Jurkat, Clone E6-1 (cell line): ENCODE data around the gene DMRTC2.
A peak's percentile ranks its signal among the peaks of the same experiment; 100 is the strongest.
"Not testable (repeated sequence)": the region's sequence is repeated elsewhere in the genome, so short reads cannot be mapped to it uniquely, and the experiment has no call there.

Experiments
- DNase-seq: peaks from one replicate; pipeline ENCODE4 v3.0.0-alpha.2; 2011; ENCODE audit warnings: low read depth, low spot score
- H3K4me3 ChIP-seq: 2 replicates; pipeline ENCODE4 v1.5.1; 2011; ENCODE audit warnings: mild to moderate bottlenecking, low read length, control low read depth, moderate library complexity

The DMRTC2 gene

DNA sequence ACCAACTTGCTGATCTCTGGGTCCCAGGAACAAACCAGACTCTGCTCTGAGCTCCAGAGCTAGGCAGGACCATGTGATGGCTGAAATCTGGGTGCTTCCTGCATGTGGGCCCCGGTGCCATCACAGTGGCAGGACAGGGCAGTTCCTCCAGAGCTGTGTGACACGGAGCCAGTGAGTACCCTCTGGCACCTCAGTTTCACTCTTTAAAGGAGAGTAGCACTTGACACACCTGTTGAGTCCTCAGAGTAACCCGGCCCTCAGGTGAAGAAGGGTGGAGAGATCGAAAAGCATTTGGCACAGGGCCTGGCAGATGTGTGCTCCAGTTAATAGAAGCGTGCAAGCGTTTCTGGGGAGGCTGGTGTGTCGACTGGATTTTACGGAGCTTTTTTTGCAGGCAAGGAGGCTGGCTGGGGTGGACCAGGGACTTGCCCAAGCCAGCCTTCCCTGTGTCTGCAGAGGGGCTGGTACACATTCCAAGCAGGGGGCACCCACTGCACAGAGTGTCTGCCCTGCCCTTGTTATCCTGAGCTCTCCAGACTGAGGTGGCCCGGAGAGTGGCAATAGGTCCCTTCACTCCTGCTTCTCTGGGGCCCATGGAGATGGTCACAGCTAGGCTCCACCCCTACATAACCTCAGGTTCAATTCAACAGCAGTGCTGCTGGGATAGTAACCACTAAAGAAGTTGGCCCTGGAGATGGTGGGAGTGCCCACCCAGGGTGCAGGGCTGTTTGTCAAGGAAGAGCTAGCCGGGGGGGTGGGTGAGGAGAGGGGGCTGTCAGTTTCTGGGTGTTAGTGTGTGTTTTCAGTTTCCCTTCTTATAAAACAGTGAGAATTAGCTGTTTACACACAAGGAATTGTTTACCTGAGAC lies 23.5 kb downstream of the DMRTC2 start:
- no peak for DNase-seq
- no peak overlapping the region for H3K4me3 ChIP-seq

DNA sequence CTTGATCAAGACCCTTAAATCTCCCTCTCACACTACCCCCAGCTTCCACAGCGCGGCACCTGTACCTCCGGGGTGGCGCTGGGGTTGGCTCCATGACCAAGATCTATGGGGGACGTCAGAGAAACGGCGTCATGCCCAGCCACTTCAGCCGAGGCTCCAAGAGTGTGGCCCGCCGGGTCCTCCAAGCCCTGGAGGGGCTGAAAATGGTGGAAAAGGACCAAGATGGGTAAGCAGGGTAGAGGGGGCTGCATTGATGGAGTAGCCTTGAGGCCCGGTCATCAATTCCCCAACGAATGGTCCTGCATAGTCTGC lies 24.1 kb downstream of the DMRTC2 start:
- no peak overlapping the region for H3K4me3 ChIP-seq
- DNase-seq = no peak

DNA sequence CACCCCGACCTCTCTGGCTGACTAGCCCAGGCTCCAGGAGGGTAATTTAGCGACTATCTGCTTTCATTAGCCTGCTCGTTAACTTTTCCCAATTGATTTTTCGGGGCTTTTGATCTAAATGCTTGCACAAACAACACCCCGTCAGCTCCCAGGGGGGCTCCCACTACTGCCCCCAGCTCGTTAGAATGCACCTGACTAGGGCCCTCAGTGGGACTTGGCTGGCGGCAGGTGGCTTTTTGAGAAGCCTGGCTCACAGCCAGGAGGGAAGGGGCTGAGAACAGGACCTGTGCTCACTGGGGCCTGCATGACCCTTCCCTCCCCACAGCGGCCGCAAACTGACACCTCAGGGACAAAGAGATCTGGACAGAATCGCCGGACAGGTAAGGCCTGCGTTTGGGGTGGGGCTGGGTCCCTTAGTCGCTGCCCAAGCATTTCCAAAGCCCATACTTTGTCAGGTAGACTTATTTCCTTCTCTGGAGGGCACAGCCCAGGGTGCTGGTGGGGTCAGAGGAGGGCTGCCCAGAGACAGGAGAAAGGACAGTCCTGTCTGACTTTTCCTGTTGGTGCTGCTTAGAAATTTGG lies 24.6 kb downstream of the DMRTC2 start:
- H3K4me3 ChIP-seq = no peak overlapping the region
- no peak for DNase-seq

DNA sequence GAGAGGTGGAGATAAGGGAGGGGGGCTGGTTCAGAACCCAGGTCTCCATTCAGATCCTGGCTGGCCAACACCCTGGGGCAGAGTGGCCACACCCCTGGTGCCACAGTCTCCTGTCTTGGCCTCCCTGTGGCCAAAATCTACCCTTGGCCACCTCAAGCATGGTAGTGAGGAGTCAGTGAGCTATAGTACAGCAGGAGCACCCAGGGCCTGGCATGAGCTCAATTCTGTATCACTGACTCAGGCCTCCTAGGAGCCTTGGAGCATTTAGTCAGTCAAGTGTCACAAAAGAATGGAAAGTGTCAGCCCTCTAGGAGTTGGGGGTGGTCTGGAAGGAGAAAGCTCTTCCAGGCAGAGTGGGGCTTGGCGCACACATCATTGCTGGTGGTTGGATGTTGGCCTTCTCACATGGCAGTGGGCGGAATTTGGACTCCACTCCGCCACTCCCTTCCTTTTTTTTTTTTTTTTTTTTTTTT lies 25.6 kb downstream of the DMRTC2 start:
- H3K4me3 ChIP-seq = no peak overlapping the region
- no peak for DNase-seq

DNA sequence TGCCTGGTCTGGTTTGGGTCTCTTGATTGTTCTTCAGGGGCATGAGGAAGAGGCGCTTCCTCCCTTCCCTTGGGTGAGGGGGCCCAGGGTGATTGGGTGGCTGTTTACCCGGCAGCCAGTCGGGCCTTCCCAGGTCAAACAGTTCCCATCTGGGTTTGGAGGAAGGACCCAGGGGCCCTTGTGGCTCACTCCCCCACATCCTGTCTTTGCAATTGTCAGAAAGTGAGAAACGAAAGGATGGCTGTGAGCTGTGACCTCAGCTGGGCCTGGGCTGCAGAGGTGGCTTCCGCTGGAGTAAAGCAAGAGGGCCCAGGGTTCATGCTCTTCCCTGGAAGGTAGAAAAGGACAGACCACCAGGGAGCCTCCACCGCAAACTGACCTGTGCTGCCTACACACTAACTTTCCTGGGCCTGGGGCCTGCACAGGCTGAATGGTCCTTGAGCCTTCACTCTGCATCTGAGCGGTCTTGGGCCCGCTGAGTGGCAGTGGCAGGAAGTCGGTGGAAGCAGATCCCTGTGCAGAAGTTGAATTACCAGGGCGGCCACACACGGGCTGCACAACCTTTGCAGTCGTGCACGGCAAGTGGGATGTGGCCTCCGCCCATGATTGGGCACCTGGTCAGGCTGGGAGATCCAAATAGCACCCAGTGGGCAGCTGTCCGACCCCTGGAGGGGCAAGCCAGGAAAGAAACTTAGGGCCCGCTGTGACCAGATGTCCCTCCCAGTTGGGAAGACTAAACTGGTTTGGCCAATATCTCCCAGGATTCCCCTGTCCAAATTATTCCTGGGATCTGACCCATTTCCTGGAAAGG lies 26.9 kb downstream of the DMRTC2 start:
- DNase-seq = peak; percentile 89
- no peak overlapping the region; the same call in 1 of the 2 replicates for H3K4me3 ChIP-seq

DNA sequence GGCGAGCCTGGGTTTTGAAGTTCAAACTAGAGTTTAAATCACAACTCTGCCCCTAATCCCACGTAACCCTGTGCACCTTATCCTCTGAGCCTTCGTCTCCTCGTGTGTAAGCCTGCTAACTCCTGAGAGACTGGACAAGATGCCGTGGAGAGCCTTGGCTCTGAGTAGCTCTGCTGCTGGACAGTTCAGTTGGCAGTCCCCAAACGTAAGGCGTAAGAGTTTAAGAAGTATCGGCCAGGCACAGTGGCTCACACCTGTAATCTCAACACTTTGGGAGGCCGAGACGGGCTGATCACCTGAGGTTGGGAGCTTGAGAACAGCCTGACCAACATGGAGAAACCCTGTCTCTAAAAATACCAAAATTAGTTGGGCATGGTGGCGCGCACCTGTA lies 27.5 kb downstream of the DMRTC2 start:
- no peak overlapping the region for H3K4me3 ChIP-seq
- no peak for DNase-seq

DNA sequence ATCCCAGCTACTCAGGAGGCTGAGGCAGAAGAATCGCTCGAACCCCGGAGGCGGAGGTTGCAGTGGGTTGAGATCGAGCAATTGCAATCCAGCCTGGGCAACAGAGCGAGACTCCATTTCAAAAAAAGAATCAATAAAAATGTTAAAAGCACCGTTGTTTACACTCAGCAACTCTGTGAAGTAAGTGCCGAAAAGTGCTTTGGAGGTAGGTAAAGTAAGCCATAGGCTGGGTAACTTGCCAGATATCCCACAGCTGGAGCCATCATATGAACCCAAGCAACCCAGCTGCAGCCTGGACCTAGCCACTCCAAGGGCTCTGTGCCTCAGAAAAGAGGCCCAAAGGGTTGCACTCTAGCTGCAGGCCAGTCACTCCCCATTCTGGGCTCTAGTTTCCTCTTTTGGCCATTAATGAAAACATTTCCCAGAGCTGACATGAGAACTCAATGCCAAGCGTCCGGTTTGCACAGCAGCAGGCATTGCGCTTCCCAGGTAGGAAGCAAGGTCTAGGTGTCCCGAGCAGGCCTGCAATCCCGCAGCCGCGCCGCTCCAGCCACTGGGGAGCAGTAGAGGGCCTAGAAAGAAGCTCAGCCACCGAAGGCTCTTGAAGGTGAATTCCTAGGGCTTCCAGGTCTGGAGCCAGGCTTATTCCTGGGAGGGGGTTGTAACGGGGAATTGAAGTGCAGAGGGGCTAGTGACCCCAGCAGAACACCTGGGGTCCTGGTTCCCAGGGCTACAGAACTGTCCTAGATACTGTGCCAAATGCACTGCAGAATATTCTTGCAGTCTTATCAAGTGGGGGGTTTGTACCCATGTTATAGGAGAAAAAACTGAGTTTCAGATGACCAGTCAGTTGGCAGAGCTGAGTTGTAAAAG lies 28.2 kb downstream of the DMRTC2 start:
- no peak overlapping the region for H3K4me3 ChIP-seq
- no peak for DNase-seq

DNA sequence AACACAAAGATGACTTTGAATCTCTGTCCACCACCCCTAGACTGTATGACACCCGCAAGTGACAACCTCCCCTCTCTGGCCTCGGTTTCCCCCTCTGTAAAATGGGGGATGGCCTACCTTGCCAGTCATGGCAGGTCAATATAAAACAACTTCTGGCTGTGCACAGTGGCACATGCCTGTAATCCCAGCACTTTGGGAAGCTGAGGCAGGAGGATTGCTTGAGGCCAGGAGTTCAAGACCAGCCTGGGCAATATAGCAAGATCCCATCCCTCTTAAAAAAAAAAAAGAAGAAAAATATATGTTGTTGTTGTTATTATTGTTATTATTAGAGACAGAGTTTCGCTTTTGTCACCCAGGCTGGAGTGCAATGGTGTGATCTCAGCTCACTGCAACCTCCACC lies 31.1 kb downstream of the DMRTC2 start:
- not testable (repeated sequence) for H3K4me3 ChIP-seq, DNase-seq

DNA sequence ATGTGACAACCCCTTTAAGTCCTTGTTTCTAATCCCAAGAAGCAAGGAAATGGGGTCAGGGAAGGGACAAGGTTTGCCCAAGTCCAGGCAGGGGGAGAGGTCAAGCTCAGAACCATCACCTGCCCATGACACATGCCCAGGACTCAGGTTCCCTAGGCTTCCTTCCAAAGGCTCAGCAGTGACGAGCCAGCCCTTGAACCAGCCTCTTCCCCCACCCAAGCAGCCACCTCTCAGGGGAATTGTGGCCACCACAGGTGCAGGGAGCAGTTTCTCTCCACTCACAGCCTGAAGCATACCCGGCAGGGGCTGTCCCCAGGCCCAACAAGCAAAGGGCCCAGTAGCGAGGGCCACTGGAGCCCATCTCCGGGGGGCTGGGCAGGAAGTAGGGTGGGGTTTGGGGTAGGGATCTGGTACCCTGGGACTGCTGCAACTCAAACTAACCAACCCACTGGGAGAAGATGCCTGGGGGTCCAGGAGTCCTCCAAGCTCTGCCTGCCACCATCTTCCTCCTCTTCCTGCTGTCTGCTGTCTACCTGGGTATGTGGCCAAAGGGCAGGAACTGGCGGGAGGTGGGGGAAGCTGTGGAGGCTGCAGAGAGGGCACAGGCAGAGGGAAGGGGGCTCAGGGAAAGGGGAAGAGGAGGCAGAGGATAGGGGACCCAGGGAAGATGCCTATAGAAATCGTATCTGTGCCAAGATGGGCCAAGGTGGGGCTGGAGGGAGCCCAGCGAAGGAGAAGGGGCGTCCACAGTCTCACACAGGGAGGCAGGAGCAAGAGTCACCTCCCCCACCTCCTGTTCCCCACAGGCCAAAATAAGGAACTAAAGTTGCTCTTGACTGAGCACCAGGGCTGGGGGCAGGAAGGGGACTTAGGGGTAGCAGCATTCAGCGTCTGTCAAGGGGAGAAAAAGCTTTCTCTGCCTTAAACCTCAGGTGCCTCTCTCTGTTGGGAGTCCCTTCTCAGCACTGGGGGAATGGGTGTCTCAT lies 32.3 kb downstream of the DMRTC2 start, which contains the start of gene CD79A:
CD79A (plus strand) TSS at position 433 of the 986 bp plus-strand sequence; CDS start at position 459, 26 bp downstream.
- peak within 1 kb of the TSS; percentile 46 for H3K4me3 ChIP-seq
- DNase-seq = peak; percentile 75

DNA sequence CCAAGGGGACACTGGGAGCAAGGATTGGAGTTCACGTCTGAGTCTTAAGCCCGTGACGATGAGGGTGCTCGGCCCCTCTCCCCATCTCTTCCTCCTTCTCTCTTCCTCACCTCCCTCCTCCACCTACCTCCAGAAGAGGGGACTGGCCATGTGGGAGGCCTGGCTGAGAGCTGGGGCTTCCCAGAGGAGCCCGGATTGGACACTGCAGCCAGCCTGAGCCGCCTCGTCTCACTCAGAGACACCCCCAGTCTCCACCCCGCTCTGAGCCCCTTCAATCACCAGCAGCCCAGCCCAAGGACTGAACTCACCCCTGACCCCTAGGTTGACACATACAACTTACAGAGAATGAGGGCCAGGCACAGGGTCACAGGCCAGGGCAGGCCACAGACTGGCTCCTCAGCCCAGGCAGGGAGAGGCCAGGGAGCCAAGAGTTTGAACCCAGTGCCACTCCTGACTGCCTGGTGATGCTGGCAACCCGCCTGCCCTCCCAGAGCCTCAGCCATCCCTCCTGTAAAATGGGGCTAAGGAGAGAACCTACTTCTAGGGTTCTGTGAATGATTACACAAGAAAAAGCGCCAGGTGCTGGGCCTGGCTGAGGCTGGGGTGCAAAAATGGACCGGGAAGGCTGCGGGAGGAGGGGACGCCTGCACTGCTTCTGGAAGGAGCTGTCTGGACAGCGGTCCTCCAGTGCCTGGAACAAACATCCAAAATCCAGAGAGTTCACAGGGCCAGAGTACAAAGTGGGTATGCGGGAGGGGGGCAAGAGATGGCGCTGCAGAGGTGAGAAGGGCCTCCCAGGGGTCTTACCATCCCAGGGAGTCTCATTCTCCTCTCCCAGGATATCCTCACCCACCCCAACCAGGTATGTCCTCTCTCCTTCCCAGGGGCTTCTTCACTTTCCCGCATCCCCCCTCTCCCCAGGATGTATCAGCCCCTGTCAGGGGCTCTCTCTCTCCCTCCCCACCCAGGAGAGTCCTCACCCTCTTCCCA lies 33.4 kb downstream of the DMRTC2 start:
- H3K4me3 ChIP-seq = peak overlapping the region; percentile 46; the same call in 1 of the 2 replicates
- DNase-seq = no peak

DNA sequence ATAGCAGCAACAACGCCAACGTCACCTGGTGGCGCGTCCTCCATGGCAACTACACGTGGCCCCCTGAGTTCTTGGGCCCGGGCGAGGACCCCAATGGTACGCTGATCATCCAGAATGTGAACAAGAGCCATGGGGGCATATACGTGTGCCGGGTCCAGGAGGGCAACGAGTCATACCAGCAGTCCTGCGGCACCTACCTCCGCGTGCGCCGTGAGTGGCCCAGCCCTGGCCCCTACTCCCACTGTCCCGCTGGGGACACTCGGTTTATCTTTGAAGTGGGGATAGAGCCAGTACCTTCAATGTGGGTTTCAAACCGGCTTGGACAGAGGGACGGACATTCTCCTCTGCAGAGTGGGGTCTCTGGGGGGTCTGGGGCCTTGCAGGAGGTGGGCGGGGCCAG lies 34.2 kb downstream of the DMRTC2 start:
- no peak overlapping the region for H3K4me3 ChIP-seq
- no peak for DNase-seq

DNA sequence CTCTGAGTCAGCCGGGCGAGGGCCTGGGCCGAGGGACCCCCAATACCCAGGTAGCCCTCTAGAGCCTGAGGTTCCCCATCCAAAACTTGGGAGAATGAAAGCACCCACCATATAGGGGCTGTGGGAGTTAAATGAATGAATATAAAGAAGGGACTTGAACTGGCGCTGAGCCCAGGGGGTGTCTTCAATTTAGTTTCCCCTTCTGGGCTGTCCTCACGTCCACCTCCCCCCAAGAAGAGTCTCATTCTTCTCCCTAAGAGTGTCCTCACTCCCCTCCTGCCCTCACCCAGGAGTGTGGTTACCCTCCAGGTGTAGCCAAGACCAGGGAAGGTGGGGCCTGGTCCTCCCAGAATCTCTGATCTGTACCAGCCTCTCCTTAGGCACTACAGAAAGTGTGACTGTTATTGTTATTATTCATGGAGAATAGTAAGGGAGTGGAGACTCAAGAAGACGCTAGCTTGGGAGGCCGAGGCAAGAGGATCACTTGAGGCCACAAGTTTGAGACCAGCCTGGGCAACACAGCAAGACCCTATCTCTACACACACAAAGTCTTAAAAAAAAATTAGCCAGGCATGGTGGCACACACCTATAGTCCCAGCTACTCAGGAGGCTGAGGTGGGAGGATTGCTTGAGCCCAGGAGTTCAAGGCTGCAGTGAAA lies 35.0 kb downstream of the DMRTC2 start:
- no peak for DNase-seq
- H3K4me3 ChIP-seq = no peak overlapping the region

DNA sequence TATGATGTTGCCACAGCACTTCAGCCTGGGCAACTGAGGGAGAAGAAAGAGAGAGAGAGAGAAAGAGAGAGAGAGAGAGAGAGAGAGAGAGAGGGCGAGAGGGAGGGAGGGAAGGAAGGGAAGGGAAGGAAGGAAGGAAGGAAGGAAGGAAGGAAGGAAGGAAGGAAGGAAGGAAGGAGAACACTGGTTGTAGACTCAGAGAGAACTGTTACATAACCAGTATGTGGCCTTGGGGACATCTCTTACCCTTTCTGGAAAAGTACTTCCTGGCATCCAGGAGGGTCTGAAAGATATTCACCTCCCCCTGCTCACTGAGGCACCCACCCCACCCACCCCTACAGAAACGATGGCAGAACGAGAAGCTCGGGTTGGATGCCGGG lies 35.5 kb downstream of the DMRTC2 start:
- DNase-seq = no peak
- H3K4me3 ChIP-seq = no peak overlapping the region

DNA sequence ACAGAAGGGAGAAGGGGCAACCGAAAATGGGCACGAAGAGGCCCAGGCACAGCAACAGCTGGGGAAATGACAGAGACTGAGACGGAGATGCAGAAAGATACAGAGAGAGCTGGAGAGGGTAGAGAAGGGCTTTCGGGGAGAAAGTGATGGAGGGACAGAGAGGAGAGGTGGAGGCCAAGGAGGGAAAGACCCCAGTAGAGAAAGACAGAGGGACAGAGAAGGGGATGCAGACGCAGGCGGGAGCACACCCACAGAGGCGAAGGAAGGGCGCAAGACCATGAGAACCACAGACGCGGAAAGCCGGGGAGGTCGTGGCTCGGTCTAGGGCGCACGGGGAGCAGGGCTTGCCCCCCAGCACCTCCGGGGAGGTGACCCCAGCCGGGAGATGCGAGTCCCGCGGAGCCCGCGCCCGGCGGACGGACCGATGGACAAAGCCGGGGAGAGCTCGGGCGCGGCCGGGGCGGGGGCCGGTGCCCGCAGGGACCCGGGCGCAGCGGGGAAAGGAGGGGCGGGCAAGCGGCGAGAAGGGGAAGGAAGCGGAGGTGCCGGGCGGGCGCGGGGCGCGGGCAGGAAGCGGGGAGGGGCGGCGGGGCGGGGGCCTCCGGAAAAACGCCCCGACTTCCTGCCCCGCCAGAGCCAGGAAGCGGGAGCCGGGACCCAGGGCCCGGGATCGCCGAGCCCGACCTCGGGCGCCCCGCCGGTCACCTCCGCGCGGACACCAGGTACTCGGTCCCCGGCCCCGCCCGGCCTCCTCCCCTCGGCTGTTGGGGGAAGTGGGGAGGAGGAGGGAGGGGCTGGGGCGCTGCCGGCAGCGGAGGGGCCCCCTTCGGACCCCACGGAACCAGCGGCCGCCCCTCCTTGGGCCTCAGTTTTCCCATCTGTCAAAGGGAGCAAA lies 38.0 kb downstream of the DMRTC2 start, which contains the start of gene ARHGEF1:
ARHGEF1 (plus strand) TSS at position 617 of the 895 bp plus-strand sequence. CDS start 4,899 bp downstream, outside the sequence.
- peak within 1 kb of the TSS; percentile 98 for H3K4me3 ChIP-seq
- DNase-seq = no peak

DNA sequence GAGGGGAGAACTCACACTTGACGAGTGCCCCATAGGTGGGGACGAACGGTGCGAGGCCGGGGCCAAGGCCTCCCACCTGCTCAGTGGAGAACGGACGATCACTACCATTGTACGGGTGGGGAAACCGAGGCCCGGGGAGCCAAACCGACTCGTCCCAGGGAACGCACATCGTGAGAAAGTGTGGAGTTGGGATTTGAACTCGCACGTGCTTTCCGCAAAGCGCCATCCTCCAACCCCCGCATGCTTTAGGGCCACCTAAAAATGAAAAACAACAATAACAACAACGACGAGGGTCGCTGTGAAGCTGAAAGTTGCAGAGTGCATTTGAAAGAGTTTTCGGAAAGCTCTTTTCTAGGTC lies 38.6 kb downstream of the DMRTC2 start:
- H3K4me3 ChIP-seq = peak overlapping the region; percentile 98
- no peak for DNase-seq
